ENCODE measurements around the gene ANO7.

Gene ANO7

GRCh38 chr2:241158546-241158900, 30.0 kb upstream of the ANO7 start:
- DNase-seq (ENCODE audit: low read depth), result no peak

- no peak for DNase-seq (ENCODE audit: low read depth)
Measured at GRCh38 chr2:241159116-241159515, 29.4 kb upstream of the ANO7 start.

GRCh38 chr2:241160318-241160717, 28.2 kb upstream of the ANO7 start:
- no peak for DNase-seq (ENCODE audit: low read depth)

GRCh38 chr2:241161646-241162281, 26.7 kb upstream of the ANO7 start:
- DNase-seq (ENCODE audit: low read depth), result no peak

GRCh38 chr2:241163601-241164118, 24.8 kb upstream of the ANO7 start:
- no peak for DNase-seq (ENCODE audit: low read depth)

- DNase-seq (ENCODE audit: low read depth), result no peak
Measured at GRCh38 chr2:241168366-241168765, 20.1 kb upstream of the ANO7 start.

GRCh38 chr2:241173557-241173956, 14.9 kb upstream of the ANO7 start:
- DNase-seq (ENCODE audit: low read depth), result no peak

GRCh38 chr2:241177526-241178334, 10.7 kb upstream of the ANO7 start:
- no peak for DNase-seq (ENCODE audit: low read depth)

GRCh38 chr2:241178961-241179360, 9.5 kb upstream of the ANO7 start:
- DNase-seq (ENCODE audit: low read depth), result no peak

- no peak for DNase-seq (ENCODE audit: low read depth)
Measured at GRCh38 chr2:241179899-241180298, 8.6 kb upstream of the ANO7 start.

GRCh38 chr2:241180495-241180894, 8.0 kb upstream of the ANO7 start:
- DNase-seq (ENCODE audit: low read depth), result no peak

- DNase-seq (ENCODE audit: low read depth), result no peak
Measured at GRCh38 chr2:241182126-241182525, 6.4 kb upstream of the ANO7 start.

GRCh38 chr2:241182531-241183133, 5.8 kb upstream of the ANO7 start:
- DNase-seq (ENCODE audit: low read depth), result no peak

- no peak for DNase-seq (ENCODE audit: low read depth)
Measured at GRCh38 chr2:241183221-241183620, 5.3 kb upstream of the ANO7 start.

- no peak for DNase-seq (ENCODE audit: low read depth)
Measured at GRCh38 chr2:241184901-241185300, 3.6 kb upstream of the ANO7 start.

GRCh38 chr2:241185961-241186360, 2.5 kb upstream of the ANO7 start:
- no peak for DNase-seq (ENCODE audit: low read depth)

- no peak for DNase-seq (ENCODE audit: low read depth)
Measured at GRCh38 chr2:241187101-241187917, 1.2 kb upstream of the ANO7 start.

GRCh38 chr2:241187918-241188234, 601 bp upstream of the ANO7 start:
- no peak for DNase-seq (ENCODE audit: low read depth)

GRCh38 chr2:241189093-241189855, 797 bp downstream of the ANO7 start:
- DNase-seq (ENCODE audit: low read depth), result no peak

GRCh38 chr2:241189856-241190201, 1.4 kb downstream of the ANO7 start:
- DNase-seq (ENCODE audit: low read depth), result no peak

GRCh38 chr2:241190291-241190981, 2.0 kb downstream of the ANO7 start:
- DNase-seq (ENCODE audit: low read depth), result no peak
